Stimulated activated CD4-positive, alpha-beta T cell treated with anti-CD3 and anti-CD28 coated beads, Interleukin-15, amount 100 ng/mL, for 48 hours (primary cell): ENCODE data around the gene ZNF821.
"Not testable (repeated sequence)": the region's sequence is repeated elsewhere in the genome, so short reads cannot be mapped to it uniquely, and the experiment has no call there.

ENCODE experiments used
- DNase-seq, 2 donors: peaks; one replicate each; pipeline ENCODE4 v3.0.0-alpha.2; 2020; ENCODE audit warnings: low read depth in 2 of 2

ZNF821 gene

DNA sequence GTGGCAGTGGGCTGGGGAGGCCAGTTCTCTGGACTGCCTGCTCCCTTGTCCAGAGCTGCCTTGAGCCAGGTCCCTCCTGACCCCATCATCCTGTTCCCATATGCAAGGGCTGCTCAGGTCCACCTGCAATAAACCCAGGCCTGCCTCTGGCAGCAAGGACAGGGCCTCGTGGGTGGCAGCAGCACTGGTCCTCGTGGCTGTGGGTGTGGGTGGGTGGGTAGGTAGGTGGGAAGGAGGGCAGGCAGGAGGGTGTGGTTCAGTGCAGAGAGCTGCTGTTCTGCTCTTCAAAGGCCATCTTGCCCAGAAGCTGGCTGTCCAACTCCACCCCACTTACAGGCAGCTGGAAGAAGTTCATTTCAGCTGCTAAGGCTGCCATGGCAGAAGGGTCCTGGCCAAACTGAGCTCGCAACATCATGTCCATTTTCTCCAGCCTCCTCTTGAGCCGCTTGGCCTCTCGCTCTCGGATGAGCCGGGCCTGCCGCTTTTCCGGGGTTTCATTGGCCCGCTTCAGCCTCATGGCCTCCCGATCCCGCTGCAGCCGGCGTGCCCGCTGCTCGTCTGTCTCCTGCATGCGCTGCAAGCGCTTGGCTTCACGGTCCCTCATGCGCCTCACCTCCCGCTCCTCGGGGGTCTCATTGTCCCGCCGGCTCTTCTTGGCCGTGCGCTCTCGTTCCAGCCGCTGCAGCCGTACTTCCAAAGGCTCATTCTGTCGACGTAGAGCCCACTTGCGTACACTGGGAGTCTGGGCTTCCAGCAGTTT is 24.0 kb downstream of the ZNF821 start:
- DNase-seq, result no peak

DNA sequence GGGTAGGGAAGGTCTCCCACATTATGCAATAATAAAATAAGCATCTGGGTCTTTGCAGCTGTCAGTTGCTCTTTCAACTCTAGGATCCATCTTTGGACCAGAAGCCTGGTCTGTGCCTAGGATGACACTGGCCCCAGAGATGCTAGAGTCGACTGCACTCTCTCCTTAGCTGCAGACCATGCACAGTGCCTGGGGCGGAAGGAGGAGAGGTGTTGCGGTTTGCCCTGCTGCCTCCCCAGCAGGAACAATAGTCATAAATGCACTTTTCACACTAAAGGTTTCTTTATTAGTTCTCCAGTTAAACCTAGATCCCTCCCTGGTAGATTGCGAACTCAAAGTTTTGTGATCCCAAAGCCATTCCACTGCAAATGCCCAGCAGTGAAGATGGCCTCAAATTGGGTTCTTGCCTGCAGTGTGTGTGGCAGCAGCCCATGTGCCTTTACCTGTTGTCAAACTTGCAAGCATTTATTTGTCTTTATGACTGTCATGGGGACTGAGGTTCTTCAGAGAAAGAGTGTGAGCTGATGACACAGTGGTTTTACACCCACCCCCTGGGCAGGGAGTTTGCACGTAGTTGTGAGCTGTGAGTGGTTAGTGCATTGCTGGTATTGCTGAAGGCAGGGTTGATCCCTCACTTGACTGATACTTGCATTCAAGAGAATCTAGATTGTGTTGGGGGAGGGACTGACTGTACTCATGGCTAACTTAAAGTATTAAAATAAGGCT is 27.9 kb downstream of the ZNF821 start:
- no peak for DNase-seq

DNA sequence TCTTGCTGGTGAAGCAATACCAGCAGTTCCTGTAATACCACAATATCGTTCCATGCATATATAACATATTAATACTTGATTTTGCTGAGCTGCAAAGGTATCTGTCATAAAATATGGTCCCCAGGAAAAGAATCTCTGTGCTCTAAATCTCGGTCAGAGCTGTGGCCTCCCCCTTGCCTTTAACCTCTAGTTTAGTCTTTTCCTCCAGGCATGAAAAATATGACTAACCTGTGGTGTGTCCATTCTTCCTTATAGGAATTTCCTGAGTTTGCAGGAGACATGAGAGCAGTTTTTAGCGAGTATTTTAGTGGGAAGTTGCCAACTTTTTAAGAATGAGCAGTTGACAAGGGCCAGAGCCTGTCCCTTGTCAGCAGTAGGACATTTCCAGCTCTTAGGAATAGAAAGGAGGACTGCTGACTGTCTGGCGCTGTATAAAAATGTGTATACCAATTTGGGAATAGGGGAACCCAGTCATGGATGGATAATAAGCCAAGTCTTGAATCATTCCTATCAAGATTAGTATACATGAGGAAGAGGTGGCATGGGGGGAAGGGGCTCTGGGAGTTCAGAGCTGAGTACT is 29.5 kb downstream of the ZNF821 start:
- DNase-seq, result no peak

DNA sequence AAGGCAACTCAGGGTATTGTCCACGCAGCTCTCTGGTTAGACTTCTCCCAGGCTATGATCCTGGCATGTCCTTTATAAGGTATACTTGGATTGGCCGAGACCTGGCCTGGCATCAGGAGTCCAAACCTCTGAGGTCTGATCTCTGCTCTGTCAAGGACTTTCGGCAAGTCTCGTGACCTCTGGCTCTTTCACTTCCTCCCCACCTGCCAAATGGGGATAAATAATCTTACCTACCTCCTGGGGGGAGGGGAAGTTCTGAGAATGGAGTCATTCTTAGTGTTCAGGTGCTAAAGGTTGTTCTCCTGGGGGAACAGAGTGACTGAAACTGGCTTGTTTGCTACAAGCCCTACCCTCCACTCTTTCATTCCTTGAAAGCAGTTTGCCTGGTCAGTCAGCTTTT is 30.6 kb downstream of the ZNF821 start:
- no peak for DNase-seq

DNA sequence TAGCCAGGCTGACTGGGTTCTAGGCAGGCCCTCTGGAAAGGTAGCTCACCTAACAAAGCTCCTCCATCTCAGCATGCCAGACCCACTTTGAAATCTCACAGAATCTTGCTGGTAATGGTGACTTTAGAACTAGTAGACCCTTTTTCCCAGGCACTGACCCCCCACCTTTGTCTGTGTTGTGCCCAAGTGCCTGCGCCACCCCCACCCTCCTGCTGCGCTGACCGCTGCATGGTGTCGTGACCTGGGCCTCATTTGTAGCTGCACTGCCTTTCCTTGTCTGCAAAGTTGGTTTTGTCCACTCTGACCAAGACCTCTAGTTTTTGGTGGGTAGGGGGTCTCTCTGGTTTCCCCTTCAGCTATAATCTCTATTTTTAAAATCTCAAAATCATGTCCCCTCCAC is 31.4 kb downstream of the ZNF821 start:
- no peak for DNase-seq

DNA sequence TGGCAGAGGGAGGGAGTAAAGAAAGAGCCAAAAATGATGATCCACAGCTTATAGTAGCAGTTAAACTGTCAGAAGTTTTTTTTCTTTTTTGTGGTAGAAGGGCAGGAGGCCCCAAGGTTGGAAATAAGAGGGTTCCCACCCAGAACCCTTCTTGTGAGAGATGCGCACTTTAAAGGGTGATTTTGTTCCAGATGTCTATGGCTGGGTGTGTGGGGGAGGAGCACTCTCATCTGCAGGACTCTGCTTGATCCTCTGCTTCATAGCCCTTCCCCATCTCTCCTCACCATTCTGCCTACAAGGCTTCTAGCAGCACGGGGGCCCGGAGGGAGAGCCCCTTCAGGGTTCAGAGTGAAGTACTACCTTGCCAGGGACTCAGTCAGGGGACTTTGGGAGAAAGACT is 31.8 kb downstream of the ZNF821 start:
- DNase-seq, result no peak

DNA sequence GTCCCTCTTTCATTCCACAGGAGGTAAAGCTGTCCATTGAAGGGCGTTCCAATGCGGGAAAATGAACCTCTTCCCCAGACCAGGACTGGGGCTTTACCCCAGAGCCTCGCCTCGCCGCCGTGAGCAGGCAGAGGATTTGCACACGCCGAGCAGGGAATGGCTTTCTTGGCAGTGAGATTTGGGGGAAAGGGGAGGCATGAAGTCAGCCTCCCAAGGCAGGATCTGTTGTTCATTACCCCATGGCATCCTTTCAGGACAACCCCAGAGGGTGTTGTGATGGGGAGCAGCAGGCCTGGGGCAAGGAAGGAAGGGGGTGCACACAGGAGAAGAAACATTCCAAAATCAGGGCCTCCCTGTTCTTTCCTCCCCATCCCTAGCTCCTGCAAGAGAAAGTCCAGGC is 32.2 kb downstream of the ZNF821 start:
- no peak for DNase-seq

DNA sequence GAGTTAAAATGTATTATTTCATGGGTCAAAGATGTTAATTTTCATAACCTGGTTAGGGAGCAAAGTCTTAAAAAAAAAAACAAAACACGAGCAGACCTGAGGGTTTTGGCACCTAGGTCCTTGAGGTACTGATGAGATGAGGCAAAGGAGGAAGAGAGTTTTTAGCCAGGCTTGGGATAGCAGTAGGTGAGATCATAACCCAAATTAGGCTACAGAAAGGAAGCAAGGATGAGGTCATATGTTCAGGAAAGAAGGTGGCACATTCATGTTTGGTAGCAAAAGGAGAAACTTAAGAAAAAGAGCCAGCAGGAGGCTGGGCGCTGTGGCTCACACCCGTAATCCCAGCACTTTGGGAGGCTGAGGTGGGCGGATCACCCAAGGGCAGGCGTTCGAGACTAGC is 35.4 kb downstream of the ZNF821 start:
- no peak for DNase-seq

DNA sequence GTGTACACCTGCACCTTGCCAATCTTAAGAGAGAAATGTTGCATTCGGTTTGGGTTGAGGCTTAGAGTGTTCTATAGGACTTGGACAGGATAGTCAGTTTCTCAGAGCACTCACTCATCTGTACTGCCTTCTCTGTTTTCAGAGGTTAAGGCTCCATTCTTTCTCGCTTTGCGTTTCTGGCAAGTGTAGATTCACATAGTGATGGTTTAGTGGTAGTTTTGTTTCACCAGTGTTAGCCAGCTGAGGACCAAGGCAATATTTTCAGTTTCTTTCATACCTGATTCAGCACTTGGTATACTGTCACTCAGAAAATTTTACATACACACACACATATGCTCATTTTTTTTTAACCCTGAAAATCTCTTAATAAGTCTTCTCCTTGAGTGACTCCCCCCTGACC is 36.9 kb downstream of the ZNF821 start:
- no peak for DNase-seq

DNA sequence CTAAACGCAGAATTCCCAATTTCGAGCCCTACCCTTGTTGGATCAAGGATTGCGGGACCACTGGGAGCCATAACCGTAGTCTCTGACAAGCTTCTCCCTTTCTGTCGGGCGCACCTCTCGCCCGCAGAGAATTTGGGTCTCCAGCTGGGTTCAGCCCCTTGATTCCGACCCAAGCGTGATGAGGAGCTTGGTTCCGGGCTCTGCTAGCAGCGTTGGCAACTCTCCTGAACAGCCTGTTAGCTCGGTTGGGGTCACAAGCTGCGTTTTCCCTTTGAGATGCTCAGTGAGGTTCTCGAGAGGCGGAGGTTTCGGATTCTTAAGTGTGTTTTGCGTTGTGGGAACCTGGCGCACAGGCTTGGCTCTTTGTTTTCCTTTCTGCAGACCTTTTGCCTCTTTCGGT is 37.6 kb downstream of the ZNF821 start:
- DNase-seq, result no peak

DNA sequence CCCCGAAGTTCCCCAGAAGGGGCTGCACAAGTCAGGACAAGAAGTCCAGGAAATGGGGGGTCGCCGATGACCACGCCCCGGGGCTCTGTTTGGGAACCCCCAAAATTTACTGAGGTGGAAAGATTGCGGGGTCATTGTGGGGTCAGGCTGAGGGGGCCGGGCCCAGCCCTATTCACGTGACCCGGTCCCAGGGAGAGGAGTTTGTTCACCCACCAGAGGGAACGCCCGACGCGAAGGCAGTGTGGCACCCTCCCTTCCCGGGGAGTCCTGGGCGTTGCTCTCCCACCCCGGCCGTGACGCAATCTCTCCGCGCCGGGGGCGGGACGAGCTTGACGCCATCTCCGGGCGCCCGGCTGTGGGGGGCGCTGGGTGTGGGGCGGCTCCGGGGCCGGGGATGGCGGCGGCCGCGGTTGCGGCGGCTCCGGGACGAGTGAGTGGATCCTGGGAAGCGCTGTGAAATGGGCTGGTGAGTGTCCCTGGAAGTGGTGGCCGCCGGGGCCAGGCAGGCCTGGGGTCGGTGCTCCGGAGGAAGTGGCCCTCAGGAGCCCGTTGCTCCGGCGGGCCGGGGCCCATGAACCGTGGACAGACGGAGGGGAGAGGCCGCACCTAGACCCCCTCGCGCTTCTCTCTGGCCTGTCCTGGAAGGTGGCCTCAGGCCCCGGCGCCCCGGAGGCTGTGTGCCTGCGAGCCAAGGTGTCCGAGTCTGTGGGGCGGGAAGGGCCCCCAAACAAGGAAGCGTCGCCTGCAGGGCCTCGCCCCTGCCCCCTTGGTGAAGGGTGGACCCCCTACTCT is 38.1 kb downstream of the ZNF821 start, which contains the start of gene ATXN1L:
ATXN1L (plus strand) TSS at position 338 of the 792 bp plus-strand sequence. CDS start 3,765 bp downstream, outside the sequence.
- peak; percentile 84 to 89 for DNase-seq

DNA sequence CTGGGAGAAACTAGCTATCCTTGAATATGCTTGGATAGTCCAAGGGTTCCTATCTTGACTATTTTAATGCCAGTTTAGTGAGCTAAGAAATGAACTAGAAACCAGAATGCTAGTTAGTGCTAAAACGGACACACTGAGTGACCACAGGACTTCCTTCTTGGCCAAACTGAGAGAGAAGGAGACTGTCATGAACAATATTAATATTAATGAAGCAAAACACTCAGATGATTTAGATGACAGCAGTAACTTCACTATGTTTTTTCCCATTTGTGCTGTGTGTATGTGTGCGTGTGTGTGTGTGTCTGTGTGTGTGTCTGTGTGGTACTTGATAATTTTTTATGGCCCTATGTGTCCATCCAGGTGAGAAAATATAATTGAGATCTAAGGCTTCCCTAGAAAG is 40.4 kb downstream of the ZNF821 start:
- no peak for DNase-seq

DNA sequence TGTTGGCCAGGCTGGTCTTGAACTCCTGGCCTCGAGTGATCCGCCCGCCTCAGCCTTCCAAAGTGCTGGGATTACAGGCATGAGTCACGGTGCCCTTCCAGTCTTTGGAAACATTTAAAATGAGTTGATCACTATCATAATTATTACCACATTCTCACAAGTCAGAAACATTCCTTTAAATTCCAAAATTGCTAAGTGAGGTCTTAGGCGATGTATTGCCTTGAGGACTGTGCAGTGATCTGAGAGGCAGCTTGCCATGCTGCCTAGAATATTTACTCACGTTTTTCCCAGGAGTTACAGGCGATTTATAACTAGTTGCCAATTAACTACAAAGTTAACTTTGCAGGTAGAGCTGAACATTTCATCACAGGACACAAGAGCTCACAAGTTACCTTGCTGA is 43.9 kb downstream of the ZNF821 start:
- DNase-seq, result no peak

DNA sequence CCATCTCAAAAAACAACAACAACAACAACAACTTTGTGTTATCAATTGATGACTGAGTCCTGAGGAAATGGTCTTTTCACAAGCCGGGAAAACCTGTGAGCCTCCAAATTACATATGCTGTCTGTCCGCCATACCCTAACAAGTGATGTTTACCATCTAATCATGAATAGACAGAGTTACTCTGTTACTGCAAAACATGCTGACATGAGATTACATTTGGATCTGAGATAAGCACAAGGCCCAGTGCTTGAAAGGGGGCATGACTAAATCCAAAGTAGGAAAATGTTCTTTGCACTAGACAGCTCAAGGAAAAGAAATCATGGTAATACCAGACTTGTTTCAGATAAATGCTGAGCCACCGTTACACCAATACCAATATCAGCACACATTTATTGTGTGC is 46.8 kb downstream of the ZNF821 start:
- DNase-seq, result no peak

DNA sequence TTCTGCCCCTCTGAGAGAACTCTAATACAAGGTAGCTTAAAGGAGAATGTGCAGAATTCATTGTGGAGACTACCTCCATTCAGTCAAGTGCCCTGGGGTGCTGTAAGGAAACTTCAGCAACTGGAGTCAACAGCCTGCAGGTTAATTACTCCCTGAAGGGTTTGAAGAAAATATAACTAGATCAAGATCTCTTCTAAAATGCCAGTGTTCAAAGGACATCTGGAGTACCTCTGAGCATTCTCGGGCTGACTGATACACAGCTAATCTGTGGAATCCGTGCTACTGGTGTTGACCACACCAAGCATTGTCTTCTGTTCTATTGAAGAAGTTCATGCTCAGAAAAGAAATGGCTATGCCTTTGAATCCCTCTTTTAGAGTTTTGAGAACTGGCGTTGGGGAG is 49.7 kb downstream of the ZNF821 start:
- DNase-seq, result no peak

DNA sequence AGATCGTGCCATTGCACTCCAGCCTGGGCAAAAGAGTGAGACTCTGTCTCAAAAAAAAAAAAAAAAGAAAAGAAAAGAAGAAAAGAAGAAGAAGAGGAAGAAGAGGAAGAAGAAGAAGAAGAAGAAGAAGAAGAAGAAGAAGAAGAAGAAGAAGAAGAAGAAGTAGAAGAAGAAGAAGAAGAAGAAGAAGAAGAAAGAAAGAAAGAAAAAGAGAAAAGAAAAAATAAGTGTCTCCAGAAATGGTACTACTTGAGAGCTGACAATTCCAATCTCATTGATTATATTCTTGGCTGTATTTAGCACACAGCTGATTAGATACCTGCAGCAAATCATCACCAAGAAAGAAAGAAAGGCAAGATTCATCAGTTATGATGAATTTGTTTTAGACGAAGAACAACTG is 51.9 kb downstream of the ZNF821 start:
- not testable (repeated sequence) for DNase-seq

DNA sequence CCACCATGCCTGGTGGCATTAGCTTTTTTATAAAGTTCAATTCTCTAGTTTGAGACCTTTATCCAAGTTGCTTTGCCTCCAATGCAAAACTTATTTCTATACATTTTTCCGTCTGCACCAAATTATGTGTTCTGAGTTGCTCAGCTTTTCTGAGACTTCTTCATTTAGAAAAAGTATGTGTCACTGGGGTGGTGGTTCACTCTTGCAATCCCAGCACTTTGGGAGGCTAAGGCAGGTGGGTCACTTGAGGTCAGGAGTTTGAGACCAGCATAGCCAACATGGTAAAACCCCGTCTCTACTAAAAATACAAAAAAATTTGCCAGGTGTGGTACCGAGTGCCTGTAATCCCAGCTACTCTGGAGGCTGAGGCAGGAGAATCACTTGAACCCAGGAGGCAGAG is 52.3 kb downstream of the ZNF821 start:
- not testable (repeated sequence) for DNase-seq

DNA sequence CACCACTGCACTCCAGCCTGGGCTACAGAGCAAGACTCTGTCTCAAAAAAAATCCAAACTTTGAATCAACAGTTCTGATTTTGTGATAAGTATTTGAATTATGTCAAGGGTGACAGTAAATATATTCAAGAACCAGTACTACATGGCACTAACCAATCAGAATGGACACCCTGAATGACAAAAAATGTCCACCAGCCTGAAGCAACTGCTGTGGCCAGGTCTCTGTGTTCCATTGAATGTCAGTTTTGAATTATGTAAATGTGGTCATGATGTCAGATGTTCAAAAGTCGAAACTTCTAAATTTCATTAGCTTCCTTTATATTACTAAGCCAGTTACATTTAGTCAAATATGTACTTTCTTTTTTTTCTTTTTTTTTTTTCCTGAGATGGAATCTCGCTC is 53.6 kb downstream of the ZNF821 start:
- DNase-seq, result no peak

DNA sequence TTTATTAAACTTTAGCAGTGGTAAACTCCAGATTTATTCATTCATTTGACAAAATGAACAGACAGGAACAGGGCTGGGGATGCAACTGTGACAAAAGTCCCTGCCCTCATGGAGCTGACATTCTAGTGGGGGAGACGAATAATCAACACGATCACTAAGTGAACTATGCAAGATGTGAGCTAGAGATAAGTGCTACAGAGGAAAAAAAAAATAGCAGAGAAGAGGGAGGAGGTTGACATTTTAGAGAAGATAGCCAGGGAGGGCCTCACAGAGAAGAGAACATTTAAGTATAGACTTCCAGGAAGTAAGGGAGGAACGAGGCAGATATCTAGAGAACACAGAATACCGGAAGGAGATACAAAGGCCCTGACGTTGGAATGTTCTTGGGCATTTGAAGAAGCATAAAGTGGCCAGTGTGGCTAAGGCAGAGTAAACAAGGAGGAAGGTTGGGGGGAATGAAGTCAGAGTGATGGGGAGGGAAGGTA is 57.4 kb downstream of the ZNF821 start:
- DNase-seq, result no peak

DNA sequence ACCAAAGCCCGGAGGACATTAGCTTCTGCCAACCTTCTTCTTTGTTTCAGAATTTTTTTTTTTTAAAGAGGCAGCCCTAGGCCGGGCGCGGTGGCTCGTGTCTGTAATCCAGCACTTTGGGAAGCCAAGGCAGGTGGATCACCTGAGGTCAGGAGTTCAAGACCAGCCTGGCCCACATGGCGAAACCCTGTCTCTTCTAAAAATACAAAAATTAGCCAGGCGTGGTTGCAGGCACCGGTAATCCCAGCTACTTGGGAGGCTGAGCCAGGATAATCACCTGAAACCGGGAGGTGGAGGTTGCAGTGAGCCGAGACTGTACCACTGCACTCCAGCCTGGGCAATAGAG is 66.9 kb downstream of the ZNF821 start:
- not testable (repeated sequence) for DNase-seq

DNA sequence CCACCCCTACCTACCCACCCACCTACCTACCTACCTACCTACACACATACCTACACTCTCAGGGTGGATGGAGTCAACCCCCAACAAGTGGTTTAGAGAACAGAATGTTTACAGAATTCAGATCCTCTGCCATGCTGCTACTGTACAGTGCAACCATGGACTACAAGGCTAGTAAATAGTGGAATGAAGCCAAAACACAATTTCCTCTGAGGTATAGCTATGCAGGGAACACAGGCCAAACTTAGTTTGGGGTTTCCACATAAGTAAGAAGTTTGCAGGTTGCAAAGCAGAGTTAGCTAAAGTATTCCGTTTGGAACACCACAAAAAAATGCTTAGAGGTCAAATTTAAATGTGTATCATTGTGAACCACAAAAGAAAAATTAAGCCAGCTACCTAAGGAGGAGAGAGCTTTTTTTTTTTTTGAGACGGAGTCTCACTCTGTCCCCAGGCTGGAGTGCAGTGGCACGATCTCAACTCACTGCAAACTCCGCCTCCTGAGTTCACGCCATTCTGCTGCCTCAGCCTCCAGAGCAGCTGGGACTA is 72.7 kb downstream of the ZNF821 start:
- DNase-seq, result no peak

DNA sequence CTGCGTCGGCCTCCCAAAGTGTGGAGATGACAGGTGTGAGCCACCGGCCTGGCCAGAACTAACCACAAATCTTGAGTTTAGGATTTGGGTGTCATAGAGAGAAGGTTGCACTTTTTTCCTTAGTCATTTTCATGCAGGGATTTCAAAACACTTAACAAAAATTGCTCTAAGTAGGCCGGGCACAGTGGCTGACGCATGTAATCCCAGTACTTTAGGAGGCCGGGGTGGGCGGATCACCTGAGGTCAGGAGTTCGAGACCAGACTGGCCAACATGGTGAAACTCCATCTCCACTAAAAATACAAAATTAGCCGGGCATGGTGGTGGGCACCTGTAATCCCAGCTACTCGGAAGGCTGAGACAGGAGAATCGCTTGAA is 73.8 kb downstream of the ZNF821 start:
- DNase-seq, result not testable (repeated sequence)
